Measurements from ENCODE around the gene VAMP1.

VAMP1 gene

GRCh38 chr12:6423267-6424007 is 47.0 kb downstream of the VAMP1 start:
- DNase-seq: peak; percentile 96

- DNase-seq: no peak
Measured at GRCh38 chr12:6420364-6420763, 50.1 kb downstream of the VAMP1 start.

GRCh38 chr12:6418796-6419195 is 51.7 kb downstream of the VAMP1 start:
- no peak for DNase-seq

GRCh38 chr12:6416596-6416995 is 53.9 kb downstream of the VAMP1 start:
- no peak for DNase-seq
